ENCODE results near the gene BRS3. TPM values are rescaled to one million over a fixed set of nuclear protein-coding genes. Genes with fewer than 3 reads are reported as not detected.

Gene BRS3
- polyA plus RNA-seq, 4 donors: 0.06 to 0.16 (median 0.12) TPM; not detected in 1

Other genes with a start within 250 kb of the BRS3 start
- gene MAP7D3, start 236.5 kb upstream of the BRS3 start, polyA plus RNA-seq (ENCODE audit: insufficient read length in 4 of 4): 10 to 100 TPM; 15.4 to 19.2 (median 16.8) TPM
- gene ADGRG4, start 187.0 kb upstream of the BRS3 start, polyA plus RNA-seq (ENCODE audit: insufficient read length in 4 of 4): under 1 TPM in 1 of 4 donors, not detected in 3; 0.04 TPM
- 100 to 1,000 TPM; 101 to 140 (median 115) TPM for gene HTATSF1, start 9.6 kb downstream of the BRS3 start, polyA plus RNA-seq (ENCODE audit: insufficient read length in 4 of 4)
- gene VGLL1, start 44.3 kb downstream of the BRS3 start, polyA plus RNA-seq (ENCODE audit: insufficient read length in 4 of 4): 10 to 100 TPM in 2 of 4 donors, 1 to 10 TPM in 1, under 1 TPM in 1; 0.30 to 16.2 (median 9.7) TPM
- under 1 TPM in 3 of 4 donors, not detected in 1; 0.10 to 0.35 (median 0.12) TPM for gene CD40LG, start 160.2 kb downstream of the BRS3 start, polyA plus RNA-seq (ENCODE audit: insufficient read length in 4 of 4)

Measured in left renal pelvis (tissue), 4 donors.